Measurements from ENCODE around the gene CEP57.

- no peak for TF ChIP-seq CTCF (IDR thresholded peaks at IDR 0.05)
- TF ChIP-seq POLR2A (IDR thresholded peaks at IDR 0.05), result no peak
These were observed 73.3 kb downstream of the CEP57 start for GRCh38 chr11:95863486-95864140.
